ENCODE data around the gene AVL9.
"Not testable (repeated sequence)": the region's sequence is repeated elsewhere in the genome, so short reads cannot be mapped to it uniquely, and the experiment has no call there.

GRCh38 chr7:32637611-32638010, 142.3 kb downstream of the AVL9 start:
- not testable (repeated sequence) for TF ChIP-seq CTCF (IDR thresholded peaks at IDR 0.05); EZH2 (IDR thresholded peaks at IDR 0.05; ENCODE audit: borderline replicate concordance, insufficient read depth, low read depth, low read length, poor library complexity, severe bottlenecking)
